ENCODE measurements around the gene ACSM4. TPM values are rescaled to one million over a fixed set of nuclear protein-coding genes. Genes with fewer than 3 reads are reported as not detected.

ACSM4 gene
- total and polyA plus RNA-seq, 2 donors (not counting 1 experiment from before 2014, with no cell fraction given) = not detected

GRCh38 chr12:7351177-7351576, 47.3 kb downstream of the ACSM4 start:
- no peaks in the 10 kb centered on the region for H3K36me3 ChIP-seq (ENCODE audit: control insufficient read depth, insufficient read depth, low read length)
- H3K4me2 ChIP-seq (ENCODE audit: extremely low read depth, insufficient read depth, low read length) = no peak overlapping the region
- no peak overlapping the region for H3K27ac ChIP-seq (ENCODE audit: insufficient read depth, low read length)
- no peak overlapping the region for H2AFZ ChIP-seq (ENCODE audit: low read length)
- H4K20me1 ChIP-seq (ENCODE audit: control insufficient read depth, extremely low read depth, insufficient read depth, low read length) = no peaks in the 10 kb centered on the region
- H3K4me1 ChIP-seq (ENCODE audit: control insufficient read depth, extremely low read depth, insufficient read depth, low read length) = no peaks in the 10 kb centered on the region
- H3K9ac ChIP-seq (ENCODE audit: insufficient read depth, low read length) = no peak overlapping the region
- no peaks in the 10 kb centered on the region for H3K79me2 ChIP-seq (ENCODE audit: control insufficient read depth, insufficient read depth, low read length)
- H3K9me3 ChIP-seq (ENCODE audit: control insufficient read depth, insufficient read depth, low read depth, low read length) = no peaks in the 10 kb centered on the region
- TF ChIP-seq EZH2 (IDR thresholded peaks at IDR 0.05; ENCODE audit: low read length, missing control alignments) (no peak), CTCF (conservative IDR thresholded peaks at IDR 0.05 in 1 of 2, IDR thresholded peaks at IDR 0.05 in 1 of 2; ENCODE audit: low read depth in 1 of 2, low read length in 2 of 2) (no peak)
- no peak overlapping the region for H3K4me3 ChIP-seq (replicated peaks in 1 of 4; ENCODE audit: control extremely low read depth in 1 of 4, insufficient read depth in 1 of 4, low read depth in 3 of 4, low read length in 4 of 4)
- H3K27me3 ChIP-seq (ENCODE audit: control insufficient read depth, insufficient read depth, low read length) = no peaks in the 10 kb centered on the region
- no peak for DNase-seq (ENCODE audit: low read depth in 2 of 2)

- DNase-seq (ENCODE audit: low read depth in 2 of 2) = no peak
- Histone ChIP-seq H4K20me1 (ENCODE audit: control insufficient read depth, extremely low read depth, insufficient read depth, low read length) (no peaks in the 10 kb centered on the region), H3K27ac (ENCODE audit: insufficient read depth, low read length) (no peak overlapping the region), H3K9ac (ENCODE audit: insufficient read depth, low read length) (no peak overlapping the region), H3K4me3 (replicated peaks in 1 of 4; ENCODE audit: control extremely low read depth in 1 of 4, insufficient read depth in 1 of 4, low read depth in 3 of 4, low read length in 4 of 4) (no peak overlapping the region), H3K4me1 (ENCODE audit: control insufficient read depth, extremely low read depth, insufficient read depth, low read length) (no peaks in the 10 kb centered on the region), H3K4me2 (ENCODE audit: extremely low read depth, insufficient read depth, low read length) (no peak overlapping the region), H3K27me3 (ENCODE audit: control insufficient read depth, insufficient read depth, low read length) (no peaks in the 10 kb centered on the region), H3K79me2 (ENCODE audit: control insufficient read depth, insufficient read depth, low read length) (no peaks in the 10 kb centered on the region), H3K9me3 (ENCODE audit: control insufficient read depth, insufficient read depth, low read depth, low read length) (no peaks in the 10 kb centered on the region), H3K36me3 (ENCODE audit: control insufficient read depth, insufficient read depth, low read length) (no peaks in the 10 kb centered on the region), H2AFZ (ENCODE audit: low read length) (no peak overlapping the region)
- TF ChIP-seq EZH2 (IDR thresholded peaks at IDR 0.05; ENCODE audit: low read length, missing control alignments) (no peak), CTCF (conservative IDR thresholded peaks at IDR 0.05 in 1 of 2, IDR thresholded peaks at IDR 0.05 in 1 of 2; ENCODE audit: low read depth in 1 of 2, low read length in 2 of 2) (no peak)
Observed at GRCh38 chr12:7352661-7353060, 48.8 kb downstream of the ACSM4 start.

DNA sequence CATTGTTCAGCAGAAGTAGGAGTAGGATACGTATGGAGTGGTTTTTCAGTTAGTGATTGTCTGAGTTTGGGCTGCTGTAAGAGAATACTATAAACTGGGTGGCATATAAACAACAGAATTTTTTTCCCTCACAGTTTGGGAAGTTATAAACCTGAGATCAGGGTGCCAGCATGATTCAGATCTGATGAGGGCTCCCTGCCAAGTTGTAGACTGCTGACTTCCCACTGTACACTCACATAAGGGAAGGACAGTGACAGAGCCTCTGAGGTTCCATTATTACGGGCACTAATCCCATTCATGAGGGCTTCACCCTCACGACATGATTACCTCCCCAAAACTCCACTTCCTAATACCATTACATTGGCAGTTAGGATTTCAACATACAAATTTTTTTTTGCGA, 50.7 kb downstream of the ACSM4 start:
- DNase-seq (ENCODE audit: low read depth in 2 of 2) = no peak
- Histone ChIP-seq H3K79me2 (ENCODE audit: control insufficient read depth, insufficient read depth, low read length) (no peaks in the 10 kb centered on the region), H3K9ac (ENCODE audit: insufficient read depth, low read length) (no peak overlapping the region), H3K4me2 (ENCODE audit: extremely low read depth, insufficient read depth, low read length) (no peak overlapping the region), H3K4me1 (ENCODE audit: control insufficient read depth, extremely low read depth, insufficient read depth, low read length) (no peaks in the 10 kb centered on the region), H3K36me3 (ENCODE audit: control insufficient read depth, insufficient read depth, low read length) (no peaks in the 10 kb centered on the region), H2AFZ (ENCODE audit: low read length) (no peak overlapping the region), H3K27ac (ENCODE audit: insufficient read depth, low read length) (no peak overlapping the region), H3K9me3 (ENCODE audit: control insufficient read depth, insufficient read depth, low read depth, low read length) (no peaks in the 10 kb centered on the region), H3K27me3 (ENCODE audit: control insufficient read depth, insufficient read depth, low read length) (no peaks in the 10 kb centered on the region), H3K4me3 (replicated peaks in 1 of 4; ENCODE audit: control extremely low read depth in 1 of 4, insufficient read depth in 1 of 4, low read depth in 3 of 4, low read length in 4 of 4) (no peak overlapping the region), H4K20me1 (ENCODE audit: control insufficient read depth, extremely low read depth, insufficient read depth, low read length) (no peaks in the 10 kb centered on the region)
- TF ChIP-seq CTCF (conservative IDR thresholded peaks at IDR 0.05 in 1 of 2, IDR thresholded peaks at IDR 0.05 in 1 of 2; ENCODE audit: low read depth in 1 of 2, low read length in 2 of 2) (no peak), EZH2 (IDR thresholded peaks at IDR 0.05; ENCODE audit: low read length, missing control alignments) (no peak)
